Activated naive CD4-positive, alpha-beta T cell treated with anti-CD3 and anti-CD28 coated beads, Interleukin-2, amount 50 U/mL, for 16 hours (primary cell): ENCODE data around the gene MRPL28.
"Not testable (repeated sequence)": the region's sequence is repeated elsewhere in the genome, so short reads cannot be mapped to it uniquely, and the experiment has no call there.

Experiments used
- DNase-seq: peaks from one replicate; pipeline ENCODE4 v3.0.0-alpha.2; 2020

The MRPL28 gene

DNA sequence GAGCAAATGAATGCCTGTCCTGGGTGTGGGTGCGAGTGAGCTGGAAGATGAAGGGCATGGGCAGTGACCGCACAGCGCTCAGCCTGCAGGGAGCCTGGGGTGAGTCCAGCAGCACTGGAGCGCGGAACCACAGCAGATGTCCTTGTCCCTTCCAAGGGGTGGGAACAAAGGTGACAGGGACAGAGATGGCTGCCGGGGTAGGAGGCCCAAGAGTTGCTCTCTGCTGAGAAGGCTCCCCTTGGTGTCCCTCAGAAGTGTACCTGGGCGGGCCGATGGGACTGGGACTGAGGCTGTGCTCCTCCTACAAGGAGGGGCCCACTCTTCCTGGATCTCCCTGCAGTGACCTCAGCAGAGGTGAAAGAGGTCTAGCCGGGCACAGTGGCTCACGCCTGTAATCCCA is 19.0 kb upstream of the MRPL28 start:
- DNase-seq, result no peak

DNA sequence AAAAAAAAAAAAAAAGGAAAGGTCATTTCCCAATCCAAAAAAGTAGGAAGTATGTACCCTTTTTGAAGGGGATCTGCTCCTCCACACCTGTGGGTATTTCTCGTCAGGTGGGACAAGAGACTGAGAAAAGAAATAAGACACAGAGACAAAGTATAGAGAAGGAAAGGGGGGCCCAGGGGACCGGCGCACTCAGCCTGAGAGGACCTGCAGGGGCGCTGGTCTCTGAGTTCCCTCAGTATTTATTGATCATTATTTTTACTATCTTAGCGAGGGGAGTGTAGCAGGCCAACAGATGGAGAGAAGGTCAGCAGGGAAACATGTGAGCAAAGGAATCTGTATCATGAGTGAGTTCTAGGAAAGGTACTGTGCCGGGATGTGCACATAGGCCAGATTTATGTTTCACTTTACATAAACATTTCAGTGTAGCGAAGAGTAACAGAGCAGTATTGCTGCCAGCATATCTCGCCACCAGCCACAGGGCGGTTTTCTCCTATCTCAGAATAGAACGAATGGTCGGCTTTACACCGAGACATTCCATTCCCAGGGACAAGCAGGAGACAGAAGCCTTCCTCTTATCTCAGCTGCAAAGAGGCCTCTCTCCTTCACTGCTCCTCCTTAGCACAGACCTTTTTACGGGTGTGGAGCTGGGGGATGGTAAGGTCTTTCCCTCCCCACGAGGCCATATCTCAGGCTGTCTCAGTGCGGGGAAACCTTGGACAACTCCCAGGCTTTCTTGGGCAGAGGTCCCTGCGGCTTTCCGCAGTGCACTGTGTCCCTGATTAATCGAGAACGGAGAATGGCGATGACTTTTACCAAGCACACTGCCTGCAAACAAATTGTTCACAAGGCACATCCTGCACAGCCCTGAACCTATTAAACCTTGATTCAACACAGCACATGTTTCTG is 17.7 kb upstream of the MRPL28 start:
- not testable (repeated sequence) for DNase-seq

DNA sequence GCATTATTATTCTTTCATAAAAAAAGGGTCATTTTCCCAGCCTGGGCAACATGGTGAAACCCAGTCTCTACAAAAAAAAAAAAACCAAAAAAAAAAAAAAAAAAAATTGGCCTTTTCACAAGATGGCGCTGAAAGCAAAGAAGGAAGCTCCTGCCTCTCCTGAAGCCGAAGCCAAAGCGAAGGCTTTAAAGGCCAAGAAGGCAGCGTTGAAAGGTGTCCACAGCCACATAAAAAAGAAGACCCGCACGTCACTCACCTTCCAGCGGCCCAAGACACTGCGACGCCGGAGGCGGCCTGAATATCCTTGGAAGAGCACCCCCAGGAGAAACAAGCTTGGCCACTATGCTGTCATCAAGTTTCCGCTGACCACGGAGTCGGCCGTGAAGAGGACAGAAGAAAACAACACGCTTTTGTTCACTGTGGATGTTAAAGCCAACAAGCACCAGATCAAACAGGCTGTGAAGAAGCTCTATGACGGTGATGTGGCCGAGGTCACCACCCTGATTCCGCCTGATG is 16.4 kb upstream of the MRPL28 start:
- no peak for DNase-seq

DNA sequence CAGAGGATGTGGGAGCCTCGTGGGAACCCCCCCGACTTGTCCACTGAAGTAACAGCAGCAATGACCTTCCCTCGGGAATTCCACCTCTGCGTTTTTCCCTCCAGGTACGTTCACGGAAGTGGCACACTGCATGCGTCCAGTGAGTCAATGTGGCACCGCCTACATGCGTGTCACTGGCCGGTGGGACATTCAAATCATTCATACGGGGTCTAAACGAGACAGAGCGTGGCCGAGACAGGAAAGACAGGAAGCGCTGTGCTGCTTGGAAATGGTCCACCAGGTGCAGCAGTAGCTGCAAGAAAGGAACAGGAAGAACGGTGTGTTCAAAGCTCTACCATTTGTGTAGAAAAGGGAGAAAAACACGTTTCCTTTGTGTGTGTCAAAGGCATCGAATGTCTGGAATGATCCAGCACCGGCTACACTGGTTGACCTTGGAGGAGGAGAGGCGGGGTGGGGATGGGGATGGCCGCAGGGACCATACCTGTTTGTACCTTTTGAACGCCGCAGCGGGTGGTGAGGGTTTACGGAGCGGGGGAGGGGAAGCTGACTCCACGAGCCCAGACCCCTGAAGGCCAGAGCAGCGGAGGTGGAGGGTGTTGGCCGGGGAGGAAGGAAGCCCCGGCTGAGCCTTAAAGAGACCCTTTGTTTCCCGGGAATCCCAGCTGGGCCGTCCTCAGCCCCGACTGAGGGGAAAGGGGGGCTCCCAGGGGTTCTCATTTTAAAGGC is 13.2 kb upstream of the MRPL28 start:
- DNase-seq, result peak; percentile 44

DNA sequence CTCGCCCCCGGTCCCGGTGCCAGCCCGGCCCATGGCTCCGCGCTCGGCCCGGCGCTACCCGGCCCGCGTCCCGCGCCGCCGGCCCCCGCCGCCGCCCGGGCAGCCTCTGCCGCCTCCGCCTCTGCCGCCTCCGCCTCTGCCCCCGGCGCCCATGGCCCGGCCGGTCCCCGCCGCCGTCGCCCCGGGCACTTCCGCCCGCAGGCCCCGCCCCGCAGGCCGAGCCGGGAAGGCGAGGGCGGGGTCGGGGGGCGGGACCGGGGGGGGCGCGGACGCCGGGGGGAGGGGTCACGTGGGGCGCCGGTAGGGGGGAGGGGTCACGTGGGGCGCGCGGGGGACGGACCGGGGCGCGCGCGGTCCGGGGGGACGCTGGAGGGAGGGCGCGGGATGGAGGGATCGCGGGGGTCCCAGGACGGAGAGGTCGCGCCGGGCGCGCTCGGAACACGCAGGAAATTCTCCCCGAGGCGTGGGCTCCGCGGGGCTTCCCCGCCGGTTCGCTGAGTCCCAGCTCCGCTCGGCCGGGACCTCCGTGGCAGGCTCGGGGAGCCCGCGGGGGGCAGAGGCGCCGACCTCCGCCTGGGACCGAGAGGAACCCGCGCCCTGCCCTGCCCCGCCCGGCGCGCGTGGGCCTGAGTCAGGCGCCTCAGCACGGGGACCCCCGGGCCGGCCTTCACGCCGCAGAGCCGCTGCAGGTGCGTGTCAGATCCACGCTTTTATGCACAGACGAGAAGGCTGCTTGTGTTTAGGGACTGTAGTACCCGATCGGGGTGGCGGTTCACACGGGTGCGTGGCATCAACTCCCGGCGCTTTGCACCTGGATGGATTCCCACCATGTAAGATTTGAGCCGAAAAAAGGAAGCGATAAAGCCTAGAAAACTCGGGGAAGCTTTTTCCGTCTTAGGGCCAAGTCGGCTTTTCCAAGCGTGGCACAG is 11.7 kb upstream of the MRPL28 start, which contains the start of gene PGAP6:
PGAP6 (minus strand) TSS at position 190 of the 929 bp plus-strand sequence; CDS start at position 33, 157 bp downstream.
- DNase-seq, result peak; percentile 64

DNA sequence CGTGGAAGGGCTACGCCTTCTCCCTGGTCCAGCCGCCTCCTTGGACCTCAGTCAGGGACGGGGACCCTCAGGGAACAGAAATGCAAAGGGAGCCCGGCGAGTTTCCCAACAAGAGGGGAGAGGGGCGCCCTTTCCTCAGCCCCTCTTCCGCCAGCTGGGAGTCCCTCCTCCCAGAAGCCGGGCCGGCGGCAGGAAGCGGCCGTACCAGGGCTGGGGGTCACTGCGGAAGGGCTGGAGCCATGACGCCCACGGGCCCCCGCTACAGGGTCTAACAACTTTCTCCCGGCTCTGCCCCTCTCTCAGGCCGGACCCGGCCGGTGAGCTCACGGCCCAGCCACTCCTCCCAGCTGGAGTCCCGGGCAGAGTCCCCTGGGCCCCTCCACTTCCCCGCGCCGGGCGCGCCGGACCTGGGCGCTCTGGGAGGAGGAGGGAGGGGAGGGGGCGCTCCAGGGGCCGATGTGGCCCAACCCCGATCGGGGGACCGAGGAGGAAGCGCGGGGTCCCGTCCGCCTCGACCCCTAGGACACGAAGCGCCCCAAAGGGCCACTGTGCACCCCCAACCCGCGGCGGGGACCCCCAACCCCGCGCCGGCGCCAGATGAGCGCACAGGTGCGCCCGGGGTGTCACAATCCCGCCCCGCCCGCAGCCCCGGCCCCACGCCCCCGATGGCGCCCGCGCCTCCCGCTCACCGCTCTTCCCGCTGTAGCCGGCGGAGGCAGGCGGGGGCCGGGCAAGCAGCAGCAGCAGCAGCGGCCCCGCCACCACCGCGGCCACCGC is 10.9 kb upstream of the MRPL28 start:
- peak; percentile 44 for DNase-seq

DNA sequence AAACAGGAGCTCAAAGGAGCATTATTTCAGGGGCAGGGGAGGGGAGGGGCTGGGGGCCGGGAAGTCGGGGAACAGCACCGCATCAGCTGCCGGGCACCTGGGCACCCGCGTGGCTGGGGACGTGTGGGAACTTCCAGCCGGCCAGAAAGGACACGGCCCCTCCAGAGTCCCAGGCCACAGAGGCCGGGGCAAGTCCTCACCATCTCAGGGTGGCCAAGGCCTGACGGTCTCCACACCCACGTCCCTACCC is 10.3 kb upstream of the MRPL28 start:
- no peak for DNase-seq

DNA sequence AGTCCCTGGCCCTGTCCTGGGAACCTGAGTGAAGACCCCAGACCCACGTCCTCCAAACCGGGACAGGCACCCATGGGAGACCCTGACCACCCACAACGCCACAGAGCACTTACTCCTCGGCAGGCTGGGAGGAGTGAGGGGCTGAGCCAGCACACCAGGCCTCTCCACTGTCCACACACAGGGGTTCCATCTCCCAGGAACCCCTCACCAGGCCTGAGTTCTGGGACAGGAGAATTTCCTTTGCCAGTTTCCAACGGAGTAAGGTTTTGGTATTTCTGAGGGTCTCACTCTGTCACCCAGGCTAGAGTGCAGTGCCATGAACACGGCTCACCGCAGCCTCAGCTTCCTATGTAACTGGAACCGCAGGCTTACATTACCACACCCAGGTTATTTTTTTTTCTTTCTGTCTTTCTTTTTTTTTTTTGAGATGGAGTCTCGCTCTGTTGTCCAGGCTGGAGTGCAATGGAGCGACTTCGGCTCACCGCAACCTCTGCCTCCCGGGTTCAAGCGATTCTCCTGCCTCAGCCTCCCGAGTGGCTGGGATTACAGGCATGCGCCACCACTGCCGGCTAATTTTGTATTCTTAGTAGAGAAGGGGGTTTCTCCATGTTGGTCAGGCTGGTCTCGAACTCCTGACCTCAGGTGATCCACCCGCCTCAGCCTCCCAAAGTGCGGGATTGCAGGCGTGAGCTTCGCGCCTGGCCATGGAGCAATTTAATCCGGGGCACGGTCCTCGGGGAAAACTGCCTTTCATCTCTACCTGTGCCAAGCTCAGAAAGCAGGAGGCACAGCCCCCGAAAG is 9.8 kb upstream of the MRPL28 start:
- no peak for DNase-seq

DNA sequence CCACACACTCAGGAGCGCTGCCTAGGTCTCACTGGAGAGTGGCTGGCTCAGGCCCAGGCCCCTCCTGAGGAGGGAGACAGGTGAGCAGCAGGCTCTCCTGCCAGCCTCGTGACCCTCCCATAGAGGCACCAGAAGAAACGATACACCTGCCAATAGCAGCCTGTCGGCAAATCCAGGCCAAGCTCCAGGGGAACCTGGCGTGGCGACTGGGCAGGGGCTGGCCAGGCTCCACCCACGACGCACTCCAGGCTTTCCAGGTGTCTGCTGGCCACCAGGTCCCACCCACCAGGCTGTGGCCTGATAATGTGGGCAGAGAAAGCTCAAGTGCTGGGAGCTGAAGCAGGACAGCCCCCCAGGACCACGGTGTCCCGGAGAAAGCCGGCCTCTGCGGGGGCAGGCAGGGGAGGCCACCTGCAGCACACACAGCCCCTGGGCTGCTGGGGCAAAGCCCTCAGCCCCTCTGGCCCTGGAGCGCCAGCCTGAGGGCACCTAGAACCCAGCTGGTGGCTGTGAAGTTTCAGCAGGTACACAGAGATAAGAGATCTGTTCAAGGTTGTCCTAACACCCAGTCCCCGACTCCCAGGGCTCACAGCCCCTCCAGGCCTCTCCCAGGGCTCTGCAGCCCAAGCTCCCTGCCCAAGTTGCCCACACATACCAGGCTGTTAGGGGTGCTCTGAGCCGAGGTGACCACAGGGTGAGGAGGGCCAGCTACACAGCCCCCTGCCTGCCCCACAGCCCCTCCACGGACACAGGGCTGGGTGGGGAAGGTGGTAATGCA is 9.0 kb upstream of the MRPL28 start:
- DNase-seq, result no peak

DNA sequence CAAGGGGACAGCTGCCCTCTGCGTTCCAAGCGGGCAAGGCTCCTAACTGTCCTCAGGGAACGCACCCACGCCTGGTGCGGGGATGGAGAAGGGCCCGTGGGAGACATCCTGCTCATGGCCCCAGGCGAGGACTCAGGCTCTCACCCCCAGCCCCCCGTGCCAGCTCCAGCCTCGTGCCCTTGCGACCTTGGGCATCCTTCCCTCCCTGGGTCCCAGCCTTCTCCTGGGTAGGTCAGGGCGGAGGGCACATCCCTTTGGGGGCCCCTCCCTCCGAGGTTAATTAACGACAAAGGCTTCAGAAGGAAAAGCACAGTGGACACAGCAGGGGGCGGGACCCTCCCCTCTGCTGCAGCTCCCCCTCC is 8.5 kb upstream of the MRPL28 start:
- DNase-seq, result no peak

DNA sequence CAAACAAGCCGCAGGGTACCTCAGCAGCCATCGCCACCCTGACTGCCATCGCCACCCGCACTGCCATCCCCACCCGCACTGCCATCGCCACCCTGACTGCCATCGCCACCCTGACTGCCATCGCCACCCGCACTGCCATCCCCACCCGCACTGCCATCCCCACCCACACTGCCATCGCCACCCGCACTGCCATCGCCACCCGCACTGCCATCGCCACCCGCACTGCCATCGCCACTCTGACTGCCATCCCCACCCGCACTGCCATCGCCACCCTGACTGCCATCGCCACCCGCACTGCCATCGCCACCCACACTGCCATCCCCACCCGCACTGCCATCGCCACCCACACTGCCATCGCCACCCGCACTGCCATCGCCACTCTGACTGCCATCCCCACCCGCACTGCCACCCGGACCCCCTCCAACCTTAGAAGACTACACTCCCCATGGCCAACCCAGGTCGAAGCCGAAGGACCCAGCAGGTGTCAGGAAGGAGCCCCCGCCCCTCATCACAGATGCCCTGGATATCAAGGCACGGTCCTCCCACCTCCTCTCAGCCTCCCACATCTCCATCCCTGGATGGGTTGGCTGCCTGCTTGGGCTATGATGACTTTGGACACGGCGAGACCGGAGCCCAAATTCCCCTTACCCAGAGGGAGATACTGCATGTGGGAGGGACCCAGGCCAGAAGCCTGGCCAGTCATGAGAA is 7.9 kb upstream of the MRPL28 start:
- DNase-seq, result not testable (repeated sequence)

DNA sequence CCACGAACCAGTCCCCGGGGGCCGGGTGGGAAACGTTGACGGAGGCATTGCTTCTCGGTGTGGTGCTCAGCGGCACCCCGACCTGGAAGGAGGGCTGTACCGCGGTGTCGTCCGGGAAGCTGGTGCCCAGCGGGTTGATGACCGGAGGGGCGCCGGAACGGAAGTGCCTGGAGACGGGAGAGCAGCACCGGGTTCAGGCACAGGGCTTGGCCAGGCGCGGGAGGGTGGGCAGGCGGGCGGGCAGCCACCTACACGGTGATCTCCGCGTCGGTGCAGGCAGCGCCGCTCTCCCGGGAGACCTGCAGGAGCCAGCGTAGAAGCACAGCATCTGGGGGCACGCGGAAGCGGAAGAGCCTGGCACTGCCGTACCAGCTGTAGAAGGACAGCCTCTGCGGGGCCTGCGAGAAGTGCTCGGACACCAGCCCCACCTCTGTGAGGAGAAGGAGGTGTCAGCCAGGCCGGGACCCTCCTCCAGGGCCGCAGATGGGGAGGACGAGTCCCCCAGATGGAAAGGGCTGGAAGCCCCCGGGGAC is 7.1 kb upstream of the MRPL28 start:
- no peak for DNase-seq

DNA sequence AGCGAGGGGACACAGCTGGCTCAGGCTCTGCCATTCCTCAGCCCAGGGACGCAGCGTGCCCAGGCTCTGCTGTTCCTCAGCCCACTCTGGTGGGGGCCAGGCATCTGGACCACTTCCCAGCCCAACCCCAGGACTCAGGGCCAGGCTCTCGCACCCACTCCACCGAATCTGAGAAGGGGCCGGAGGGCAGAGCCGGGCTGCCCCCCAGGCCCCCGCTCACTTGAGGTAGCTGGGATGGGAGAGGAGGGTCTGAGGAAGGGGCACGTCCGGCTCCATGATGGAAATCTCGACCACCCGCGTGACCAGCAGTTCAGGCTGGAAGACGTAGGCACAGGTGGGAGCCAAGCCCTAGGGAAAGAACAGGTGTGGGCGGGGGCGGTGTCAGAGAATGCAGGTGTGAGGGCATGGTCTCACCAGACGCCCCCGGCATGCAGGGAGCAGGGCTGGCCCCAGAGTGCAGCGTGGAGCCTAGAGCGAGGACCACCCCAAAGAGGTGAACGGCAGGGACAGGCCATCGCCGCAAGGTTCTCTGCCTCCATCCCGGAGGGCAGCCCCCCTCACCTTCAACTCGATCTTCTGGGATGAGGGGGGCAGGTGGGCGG is 6.6 kb upstream of the MRPL28 start:
- no peak for DNase-seq

DNA sequence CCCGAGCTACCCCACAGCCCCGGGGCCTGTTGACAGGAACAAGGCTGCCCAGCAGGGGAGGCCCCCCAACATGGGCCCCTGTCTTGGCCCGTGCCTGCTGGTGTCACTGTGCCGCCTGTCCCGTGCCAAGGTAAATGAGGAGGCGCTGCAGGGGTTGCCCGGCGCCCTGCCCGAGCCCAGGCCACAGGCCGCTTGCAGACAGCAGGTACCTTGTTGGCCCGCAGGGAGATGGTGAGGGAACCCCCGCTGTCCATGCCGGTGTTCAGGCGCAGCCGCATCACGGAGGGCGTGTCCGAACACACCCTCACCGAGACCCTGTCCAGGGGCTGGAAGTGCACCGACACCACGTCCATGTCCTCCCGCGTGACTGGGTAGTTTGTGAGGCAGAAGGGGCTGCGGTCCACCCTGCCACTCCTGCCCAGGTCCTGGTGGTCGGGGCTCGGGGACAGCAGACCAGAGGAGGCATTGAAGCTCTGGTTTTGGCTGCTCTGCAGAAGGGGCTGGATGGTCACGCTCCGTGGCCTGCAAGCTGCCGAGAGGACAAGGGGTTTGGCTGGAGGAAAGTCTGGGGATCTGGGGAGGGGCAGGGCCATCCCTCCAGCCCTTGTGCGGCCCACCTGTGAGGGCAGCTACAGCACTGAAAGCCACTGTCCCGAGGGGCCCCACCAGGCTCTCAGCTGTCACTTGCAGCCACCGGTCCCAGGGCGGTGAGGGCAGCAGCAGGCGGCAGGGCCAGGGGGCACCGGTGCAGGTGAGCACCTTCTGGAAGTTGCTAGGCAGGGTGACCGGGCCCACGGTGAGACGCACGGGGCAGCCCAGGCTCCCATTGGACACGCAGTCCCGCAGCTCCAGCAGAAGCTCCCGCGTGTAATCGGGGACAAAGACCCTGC is 5.8 kb upstream of the MRPL28 start:
- no peak for DNase-seq

DNA sequence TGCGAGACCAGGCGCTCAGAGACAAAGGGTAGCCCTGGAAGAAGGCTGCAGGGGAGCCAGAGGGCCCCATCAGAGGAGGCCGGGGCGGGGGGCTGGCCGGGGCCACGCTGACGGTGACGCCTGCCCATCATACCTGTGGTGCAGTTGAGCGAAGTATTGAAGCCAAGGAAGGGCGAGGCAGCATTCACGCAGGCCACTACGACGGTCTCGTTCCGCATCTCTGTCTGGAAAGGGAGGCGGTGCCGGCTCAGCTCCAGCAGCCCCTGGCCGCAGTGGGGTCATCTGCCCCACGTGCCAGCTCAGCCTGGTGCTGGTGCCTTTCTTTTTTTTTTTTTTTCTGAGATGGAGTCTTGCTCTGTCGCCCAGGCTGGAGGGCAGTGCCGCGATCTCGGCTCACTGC is 4.9 kb upstream of the MRPL28 start:
- DNase-seq, result no peak

DNA sequence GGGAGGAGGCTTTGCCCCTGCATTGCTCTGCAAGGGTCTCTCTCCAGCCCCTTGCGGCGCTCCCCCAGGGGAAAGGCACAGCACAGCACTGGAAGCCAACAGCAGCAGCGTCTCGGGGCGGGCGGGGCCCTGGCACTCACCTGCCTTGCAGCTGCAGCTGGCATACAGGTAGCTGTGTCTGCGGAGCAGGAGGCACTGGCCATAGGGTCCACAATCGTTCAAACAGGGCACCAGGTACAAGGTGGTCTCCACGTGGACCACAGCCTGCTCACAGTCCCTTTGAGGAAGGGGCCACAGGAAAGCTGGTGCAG is 4.2 kb upstream of the MRPL28 start:
- no peak for DNase-seq

DNA sequence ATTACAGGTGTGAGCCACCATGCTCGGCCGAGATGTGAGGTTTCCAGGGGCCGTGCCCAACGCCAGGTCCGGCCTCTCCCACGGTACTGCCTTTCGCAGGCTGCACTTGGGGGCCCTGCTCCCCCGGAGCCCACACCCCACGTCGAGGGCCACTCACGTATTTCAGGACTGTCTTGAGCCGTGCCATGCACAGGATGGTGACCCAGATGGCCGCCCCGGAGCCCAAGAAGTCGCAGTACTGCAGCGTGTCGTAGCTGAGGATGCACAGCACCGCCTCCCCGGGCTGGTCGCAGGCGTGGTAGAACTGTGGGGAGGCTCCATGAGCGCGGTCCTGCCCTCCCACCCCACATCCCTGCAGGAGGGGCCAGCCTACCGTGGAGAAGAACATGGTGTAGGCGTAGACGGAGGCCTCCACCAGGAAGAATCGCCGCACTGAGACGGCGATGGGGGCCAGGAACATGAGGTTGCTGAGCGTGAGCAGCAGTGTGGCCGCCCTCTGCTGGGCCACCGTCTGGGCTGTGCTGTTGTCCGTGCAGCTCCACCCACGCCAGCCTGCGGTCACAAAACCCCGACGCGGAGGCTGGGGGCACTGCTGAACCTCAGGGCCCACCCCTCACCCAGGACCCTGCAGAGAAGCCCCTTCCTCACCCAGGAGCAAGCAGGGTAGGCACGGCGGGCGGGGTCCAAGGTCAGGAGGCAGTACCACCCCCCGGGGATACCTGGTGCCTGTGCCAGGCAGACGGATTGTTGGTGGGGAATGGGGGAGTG is 3.7 kb upstream of the MRPL28 start:
- DNase-seq, result no peak
